Measurements from ENCODE around the gene SMOC1.

Gene SMOC1

GRCh38 chr14:70019695-70020094, 140.5 kb downstream of the SMOC1 start:
- POLR2A ChIA-PET: interaction anchor here (11.7 kb wide), 1 partner anchor 140 kb away, joined by 97 read pairs; the partner anchor contains the start of gene SMOC1
- no peak for TF ChIP-seq ELF4 (IDR thresholded peaks at IDR 0.05)
- no peak for TF ChIP-seq ARNT (IDR thresholded peaks at IDR 0.05)
- no peak for TF ChIP-seq SP1 (IDR thresholded peaks at IDR 0.05)
- no peak for TF ChIP-seq TARDBP (IDR thresholded peaks at IDR 0.05)
- TF ChIP-seq HDGF (IDR thresholded peaks at IDR 0.05; ENCODE audit: borderline replicate concordance): no peak
- TF ChIP-seq LEF1 (IDR thresholded peaks at IDR 0.05; ENCODE audit: borderline replicate concordance): no peak
- TF ChIP-seq CTBP1 (IDR thresholded peaks at IDR 0.05; ENCODE audit: borderline replicate concordance): no peak
- no peak for TF ChIP-seq SUZ12 (IDR thresholded peaks at IDR 0.05)
- DNase-seq (ENCODE audit: extremely low spot score): no peak
- CTCF ChIA-PET: interaction anchor here (0.9 to 1.3 kb wide), 3 partner anchors 9 to 201 kb away, joined by 3 to 4 read pairs (median 3); no protein-coding TSS in a partner anchor

- TF ChIP-seq SP1 (IDR thresholded peaks at IDR 0.05): no peak
- no peak for TF ChIP-seq CTBP1 (IDR thresholded peaks at IDR 0.05; ENCODE audit: borderline replicate concordance)
- no peak for TF ChIP-seq HDGF (IDR thresholded peaks at IDR 0.05; ENCODE audit: borderline replicate concordance)
- TF ChIP-seq L3MBTL2 (conservative IDR thresholded peaks at IDR 0.05): 0 out of 2 replicates have a peak, but pooled peaks have one; percentile 27
- TF ChIP-seq ZNF384 (IDR thresholded peaks at IDR 0.05): no peak
- TF ChIP-seq ARNT (IDR thresholded peaks at IDR 0.05): no peak
- ChIA-PET POLR2A (interaction anchor here (0.7 to 11.7 kb wide), 4 partner anchors 12 to 141 kb away, joined by 3 to 97 read pairs (median 3); partner anchors contain the start of gene SMOC1), CTCF (interaction anchor here (0.7 to 1.2 kb wide), 5 partner anchors 10 to 202 kb away, joined by 3 to 4 read pairs (median 4); no protein-coding TSS in a partner anchor)
- DNase-seq (ENCODE audit: extremely low spot score): no peak
These were observed 141.3 kb downstream of the SMOC1 start for GRCh38 chr14:70020352-70021170.

GRCh38 chr14:70021548-70022220, 142.5 kb downstream of the SMOC1 start:
- TF ChIP-seq FOXK2 (IDR thresholded peaks at IDR 0.05) (no peak), FOXA1 (IDR thresholded peaks at IDR 0.05) (no peak), SP1 (IDR thresholded peaks at IDR 0.05) (no peak), FOXM1 (IDR thresholded peaks at IDR 0.05; ENCODE audit: borderline replicate concordance) (no peak), ZNF384 (IDR thresholded peaks at IDR 0.05) (no peak), ARNT (IDR thresholded peaks at IDR 0.05) (no peak), LEF1 (IDR thresholded peaks at IDR 0.05; ENCODE audit: borderline replicate concordance) (no peak), ELF4 (IDR thresholded peaks at IDR 0.05) (no peak), BHLHE40 (IDR thresholded peaks at IDR 0.05; ENCODE audit: borderline replicate concordance) (no peak), SUZ12 (IDR thresholded peaks at IDR 0.05) (no peak), NFRKB (IDR thresholded peaks at IDR 0.05) (no peak)
- ChIA-PET CTCF (interaction anchor here (1.2 kb wide), 2 partner anchors 20 to 144 kb away, joined by 4 read pairs; no protein-coding TSS in a partner anchor), POLR2A (interaction anchor here (0.8 to 11.7 kb wide), 2 partner anchors 20 to 142 kb away, joined by 3 to 97 read pairs; partner anchors contain the start of gene SMOC1)
- no peak for DNase-seq (ENCODE audit: extremely low spot score)

- POLR2A ChIA-PET: no interaction called here
- TF ChIP-seq CTBP1 (IDR thresholded peaks at IDR 0.05; ENCODE audit: borderline replicate concordance): no peak
- TF ChIP-seq FOXA1 (IDR thresholded peaks at IDR 0.05): no peak
- no peak for TF ChIP-seq SP1 (IDR thresholded peaks at IDR 0.05)
- no peak for TF ChIP-seq LEF1 (IDR thresholded peaks at IDR 0.05; ENCODE audit: borderline replicate concordance)
- no peak for TF ChIP-seq TARDBP (IDR thresholded peaks at IDR 0.05)
- TF ChIP-seq ARNT (IDR thresholded peaks at IDR 0.05): no peak
- no peak for TF ChIP-seq ZNF384 (IDR thresholded peaks at IDR 0.05)
- TF ChIP-seq FOXK2 (IDR thresholded peaks at IDR 0.05): no peak
- no peak for TF ChIP-seq NFRKB (IDR thresholded peaks at IDR 0.05)
- no peak for TF ChIP-seq PKNOX1 (IDR thresholded peaks at IDR 0.05)
- no peak for TF ChIP-seq FOXM1 (IDR thresholded peaks at IDR 0.05; ENCODE audit: borderline replicate concordance)
- CTCF ChIA-PET: no interaction called here
- no peak for DNase-seq (ENCODE audit: extremely low spot score)
These were observed 143.7 kb downstream of the SMOC1 start for GRCh38 chr14:70022771-70023445.

- POLR2A ChIA-PET: interaction anchor here (1.7 to 2.0 kb wide), 2 partner anchors 144 to 146 kb away, joined by 6 to 17 read pairs; partner anchors contain the start of gene SMOC1
- DNase-seq (ENCODE audit: extremely low spot score): no peak
- CTCF ChIA-PET: interaction anchor here (1.6 kb wide), 1 partner anchor 205 kb away, joined by 3 read pairs; no protein-coding TSS in a partner anchor
- TF ChIP-seq ELF4 (IDR thresholded peaks at IDR 0.05) (no peak), BHLHE40 (IDR thresholded peaks at IDR 0.05; ENCODE audit: borderline replicate concordance) (no peak), ARNT (IDR thresholded peaks at IDR 0.05) (no peak), ZNF384 (IDR thresholded peaks at IDR 0.05) (no peak), PKNOX1 (IDR thresholded peaks at IDR 0.05) (no peak), SUZ12 (IDR thresholded peaks at IDR 0.05) (no peak), CTBP1 (IDR thresholded peaks at IDR 0.05; ENCODE audit: borderline replicate concordance) (no peak), FOXK2 (IDR thresholded peaks at IDR 0.05) (no peak), L3MBTL2 (conservative IDR thresholded peaks at IDR 0.05) (no peak), NFRKB (IDR thresholded peaks at IDR 0.05) (no peak), LEF1 (IDR thresholded peaks at IDR 0.05; ENCODE audit: borderline replicate concordance) (no peak), SP1 (IDR thresholded peaks at IDR 0.05) (no peak), FOXM1 (IDR thresholded peaks at IDR 0.05; ENCODE audit: borderline replicate concordance) (no peak), HDGF (IDR thresholded peaks at IDR 0.05; ENCODE audit: borderline replicate concordance) (no peak), TARDBP (IDR thresholded peaks at IDR 0.05) (no peak)
These were observed 144.7 kb downstream of the SMOC1 start for GRCh38 chr14:70023871-70024270.
